IPS-18c (cell line): ENCODE data around the gene MORN1.

Source experiments
- H3K4me3 ChIP-seq: 2 replicates; pipeline ENCODE4 v1.7.0; 2013; ENCODE audit warnings: low read depth, mild to moderate bottlenecking, low read length, moderate library complexity; ENCODE audit not compliant: insufficient read depth
- H3K9me3 ChIP-seq: one replicate; pipeline ENCODE4 v1.6.1; 2013; ENCODE audit warnings: mild to moderate bottlenecking, low read length, moderate library complexity; ENCODE audit not compliant: control insufficient read depth, insufficient read depth

The MORN1 gene

DNA sequence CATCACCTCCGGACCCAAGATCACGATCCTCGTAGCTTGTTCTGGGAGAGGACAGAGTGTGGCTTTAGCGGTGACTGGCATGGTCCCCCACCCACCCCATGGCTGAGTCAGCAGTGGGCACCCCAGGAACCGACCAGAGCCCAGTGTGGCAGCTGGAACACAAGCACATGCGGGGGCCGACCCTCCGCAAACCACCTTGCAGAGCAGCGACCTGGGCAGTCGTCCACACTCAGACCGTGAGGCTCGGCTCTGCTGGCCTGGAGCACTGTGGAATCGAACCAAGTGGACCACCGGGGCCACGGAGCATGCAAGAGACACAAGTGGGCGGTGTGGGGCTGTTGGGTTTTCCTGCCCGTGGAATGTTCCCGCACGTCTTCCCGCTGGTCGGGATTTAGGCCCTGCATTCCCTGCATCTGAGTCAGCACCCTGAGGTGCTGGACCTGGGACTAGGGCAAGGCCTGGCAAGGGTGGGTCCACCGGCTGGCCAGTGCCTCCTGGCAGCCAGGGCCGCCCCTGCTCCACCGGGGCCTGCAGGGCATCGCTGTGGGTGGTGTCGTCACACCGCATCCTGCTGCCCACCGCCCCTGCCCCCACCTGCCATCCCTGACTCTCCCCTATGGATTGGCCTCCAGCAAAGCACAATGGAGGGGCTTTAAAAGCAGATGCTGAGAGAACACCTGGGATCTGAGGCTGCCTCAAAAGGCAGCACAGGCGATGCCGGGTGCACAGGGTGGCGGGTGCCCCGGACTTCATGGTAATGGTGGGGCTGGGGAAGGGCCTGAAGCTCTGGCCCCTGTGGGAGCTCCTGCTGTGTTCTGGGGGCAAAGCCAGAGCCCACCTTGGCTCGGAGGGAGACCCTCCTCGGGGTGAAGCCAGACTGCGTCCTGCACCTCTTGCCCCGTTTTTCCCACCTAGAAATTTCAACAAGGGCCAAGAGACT, 18.5 kb downstream of the MORN1 start:
- no peak overlapping the region for H3K4me3 ChIP-seq
- H3K9me3 ChIP-seq, result peaks cover 4% of the 10 kb centered on the region

DNA sequence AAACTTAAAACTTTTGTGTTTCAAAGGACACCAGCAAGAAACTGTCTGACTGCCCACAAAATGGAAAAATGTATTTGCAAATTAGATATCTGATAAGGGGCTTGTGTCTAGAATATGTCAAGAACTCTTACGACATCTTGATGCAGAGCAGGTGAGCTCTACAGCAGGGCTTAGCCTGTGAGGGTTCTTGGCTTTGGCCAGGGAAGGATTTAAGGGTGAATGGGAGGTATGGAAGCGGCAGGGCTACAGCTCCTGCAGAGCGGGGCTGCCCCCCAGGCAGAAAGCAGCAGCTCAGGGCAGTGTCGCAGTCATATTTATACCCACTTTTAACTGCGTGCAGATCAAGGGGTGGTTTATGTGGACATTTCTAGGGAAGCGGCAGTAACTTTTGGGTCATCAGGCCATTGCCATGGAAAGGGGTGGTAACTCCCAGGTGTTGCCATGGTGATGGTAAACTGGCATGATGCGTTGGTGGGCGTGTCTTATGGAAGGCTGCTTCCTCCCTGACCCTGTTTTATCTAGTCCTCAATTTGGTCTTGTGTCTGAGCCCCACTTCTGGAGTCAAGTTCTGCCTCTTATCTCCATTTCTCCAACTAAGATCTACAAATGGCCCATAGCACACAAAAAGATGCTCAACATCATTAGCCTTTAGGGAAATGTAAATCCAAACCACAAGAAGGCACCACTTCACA, 23.2 kb downstream of the MORN1 start:
- peaks cover 4% of the 10 kb centered on the region for H3K9me3 ChIP-seq
- no peak overlapping the region for H3K4me3 ChIP-seq

DNA sequence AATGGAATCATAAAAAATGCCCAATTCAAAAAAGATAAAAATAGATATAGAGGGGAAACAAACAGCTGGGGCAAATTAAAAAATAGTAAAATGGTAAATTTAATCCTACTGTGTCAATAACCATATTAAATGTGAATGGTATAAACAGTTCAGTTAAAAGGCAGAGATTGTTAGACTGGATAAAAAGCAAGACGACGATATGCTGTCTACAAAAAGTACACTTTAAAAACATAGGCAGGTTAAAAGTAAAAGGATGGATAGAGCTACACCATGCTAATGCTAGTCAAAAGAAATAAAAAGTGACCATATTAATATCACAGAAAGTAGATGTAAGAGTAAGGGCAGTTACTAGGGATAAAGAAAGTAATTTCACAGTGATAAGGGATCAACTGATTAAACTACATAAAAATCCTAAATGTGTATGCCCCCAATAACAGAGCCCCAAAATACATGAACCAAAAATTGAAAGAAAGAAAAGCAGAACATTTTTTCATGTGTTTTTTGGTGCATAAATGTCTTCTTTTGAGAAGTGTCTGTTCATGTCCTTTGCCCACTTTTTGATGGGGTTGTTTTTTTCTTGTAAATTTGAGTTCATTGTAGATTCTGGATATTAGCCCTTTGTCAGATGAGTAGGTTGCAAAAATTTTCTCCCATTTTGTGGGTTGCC, 27.4 kb downstream of the MORN1 start:
- no peak overlapping the region for H3K4me3 ChIP-seq
- peaks cover 4% of the 10 kb centered on the region for H3K9me3 ChIP-seq

DNA sequence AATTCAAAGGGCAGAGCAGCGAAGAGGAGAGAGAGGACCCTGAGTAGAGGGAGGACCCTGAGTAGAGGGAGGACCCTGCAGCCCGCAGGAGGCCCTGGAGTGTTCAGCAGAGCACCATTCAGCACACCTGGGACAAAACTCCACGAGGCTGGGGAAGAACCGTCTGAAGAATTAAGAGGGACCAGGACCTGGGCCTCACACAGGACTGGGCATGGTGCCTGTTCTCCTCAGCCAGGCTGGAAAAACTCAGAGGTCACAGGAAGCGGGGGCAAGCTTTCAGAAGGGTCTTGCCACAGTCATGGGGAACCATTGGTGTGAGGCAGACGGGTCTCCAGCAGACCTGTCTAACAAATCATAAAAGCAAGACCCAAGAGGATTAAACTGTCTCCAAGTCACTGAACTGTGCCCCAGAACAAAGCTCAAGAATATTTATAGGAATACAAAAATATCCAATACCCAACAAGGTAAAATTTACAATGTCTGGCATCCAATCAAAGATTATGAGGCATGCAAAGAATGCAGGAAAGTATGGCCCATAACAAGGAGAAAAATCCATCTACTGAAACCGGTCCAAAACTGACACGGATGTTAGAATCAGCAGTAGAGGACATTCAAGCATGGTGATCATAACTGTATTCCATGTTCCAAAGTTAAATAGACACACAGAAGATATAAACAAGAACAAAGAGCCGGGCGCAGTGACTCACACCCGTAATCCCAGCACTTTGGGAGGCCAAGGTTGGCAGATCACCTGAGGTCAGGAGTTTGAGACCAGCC, 30.6 kb downstream of the MORN1 start:
- H3K4me3 ChIP-seq, result no peak overlapping the region
- H3K9me3 ChIP-seq, result no peaks in the 10 kb centered on the region

DNA sequence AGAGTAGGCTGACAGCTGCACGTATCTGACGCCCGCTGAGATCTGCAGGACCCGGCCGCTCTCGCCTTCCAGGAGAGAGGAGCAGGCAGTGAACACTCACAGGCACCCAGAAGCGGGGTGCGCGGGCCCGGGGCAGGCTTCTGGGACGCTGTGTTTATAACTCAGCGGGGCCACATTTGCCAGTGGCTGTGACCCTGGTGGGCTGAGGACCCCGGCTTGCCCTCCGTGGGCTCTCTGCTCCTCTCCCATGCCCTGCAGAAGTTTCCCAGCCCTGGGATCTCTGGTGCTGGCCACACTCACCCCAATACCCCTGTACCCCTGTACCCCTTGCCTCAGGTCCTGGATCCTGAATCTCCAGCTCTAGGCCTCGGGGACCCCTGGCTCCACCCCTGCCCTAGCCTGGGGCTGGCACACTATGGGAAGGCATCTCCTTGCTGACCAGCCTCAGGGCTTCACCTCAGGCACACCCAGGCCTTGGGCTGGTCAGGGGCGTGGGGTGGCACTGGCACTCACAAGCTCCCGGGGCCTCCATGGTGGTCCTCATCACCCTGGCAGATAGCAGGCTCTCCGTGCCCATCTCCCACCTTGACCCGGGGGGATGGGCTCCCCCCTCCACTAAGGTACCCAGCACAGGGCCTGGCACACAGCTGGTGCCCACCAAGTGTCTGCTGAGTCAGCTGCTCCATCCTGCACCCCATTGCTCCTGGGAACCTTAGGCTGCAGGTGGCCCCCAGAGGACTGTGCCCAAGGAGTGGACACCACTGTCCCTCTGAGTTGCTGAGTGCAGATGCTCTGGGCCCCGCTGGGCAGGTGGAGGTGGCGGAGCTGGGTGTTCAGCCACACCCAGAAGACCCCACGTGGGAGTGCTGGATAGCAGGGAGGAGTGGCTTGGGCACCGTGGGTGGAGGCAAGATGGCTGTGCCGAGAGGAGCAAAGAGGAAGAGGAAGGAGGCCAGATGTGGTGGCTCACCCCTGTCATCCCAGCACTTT, 32.4 kb downstream of the MORN1 start:
- Histone ChIP-seq H3K9me3 (no peaks in the 10 kb centered on the region), H3K4me3 (no peak overlapping the region)

GRCh38 chr1:2358072-2358471, 33.3 kb downstream of the MORN1 start:
- Histone ChIP-seq H3K4me3 (no peak overlapping the region), H3K9me3 (no peaks in the 10 kb centered on the region)

DNA sequence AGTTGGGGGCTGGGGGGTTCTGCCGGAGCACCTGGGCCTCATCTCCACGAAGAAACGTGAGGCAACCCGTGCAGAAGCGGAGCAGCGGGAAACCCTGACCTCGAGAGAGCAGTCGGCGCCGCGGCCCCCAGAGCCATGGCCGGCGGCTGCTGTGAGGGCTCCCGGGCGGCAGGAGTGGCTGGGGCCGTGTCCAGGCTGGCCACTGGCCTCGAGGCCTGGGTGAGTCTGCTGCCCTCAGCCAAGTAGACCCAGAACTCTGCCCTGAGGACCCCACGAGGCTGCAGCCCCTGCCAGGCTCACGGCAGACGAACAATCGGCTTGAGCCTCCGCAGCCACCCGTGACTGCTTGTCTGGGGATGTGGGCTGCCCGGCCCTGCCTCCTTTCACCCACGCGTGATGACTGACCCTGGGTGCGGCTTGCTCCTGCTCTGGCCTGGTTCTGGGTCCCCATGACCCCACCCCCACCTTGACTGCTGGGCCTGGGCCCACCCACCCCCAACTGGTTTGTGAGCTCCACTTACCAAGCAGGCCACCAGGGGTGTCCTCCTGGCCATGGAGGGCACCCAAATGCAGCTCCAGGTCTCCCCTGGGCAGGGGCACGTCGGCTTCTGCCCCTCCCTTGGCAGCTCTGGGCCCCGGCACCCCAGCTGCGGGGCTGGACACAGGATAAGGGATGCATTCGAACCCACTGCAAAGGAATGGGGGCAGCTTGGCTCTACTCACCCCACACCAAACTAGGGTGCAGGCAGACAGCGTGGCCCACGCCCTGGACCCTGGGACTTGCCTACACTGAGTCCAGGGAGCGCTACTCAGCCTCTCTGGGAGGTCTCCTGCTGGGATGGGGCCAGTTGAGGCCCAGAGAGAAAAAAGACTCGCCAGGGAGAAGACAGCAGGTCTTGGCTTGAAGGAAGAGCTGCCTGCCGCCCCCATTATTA, 34.2 kb downstream of the MORN1 start:
- no peaks in the 10 kb centered on the region for H3K9me3 ChIP-seq
- H3K4me3 ChIP-seq, result no peak overlapping the region

- Histone ChIP-seq H3K4me3 (no peak overlapping the region), H3K9me3 (no peaks in the 10 kb centered on the region)
Measured at GRCh38 chr1:2356401-2356800, 35.0 kb downstream of the MORN1 start.

DNA sequence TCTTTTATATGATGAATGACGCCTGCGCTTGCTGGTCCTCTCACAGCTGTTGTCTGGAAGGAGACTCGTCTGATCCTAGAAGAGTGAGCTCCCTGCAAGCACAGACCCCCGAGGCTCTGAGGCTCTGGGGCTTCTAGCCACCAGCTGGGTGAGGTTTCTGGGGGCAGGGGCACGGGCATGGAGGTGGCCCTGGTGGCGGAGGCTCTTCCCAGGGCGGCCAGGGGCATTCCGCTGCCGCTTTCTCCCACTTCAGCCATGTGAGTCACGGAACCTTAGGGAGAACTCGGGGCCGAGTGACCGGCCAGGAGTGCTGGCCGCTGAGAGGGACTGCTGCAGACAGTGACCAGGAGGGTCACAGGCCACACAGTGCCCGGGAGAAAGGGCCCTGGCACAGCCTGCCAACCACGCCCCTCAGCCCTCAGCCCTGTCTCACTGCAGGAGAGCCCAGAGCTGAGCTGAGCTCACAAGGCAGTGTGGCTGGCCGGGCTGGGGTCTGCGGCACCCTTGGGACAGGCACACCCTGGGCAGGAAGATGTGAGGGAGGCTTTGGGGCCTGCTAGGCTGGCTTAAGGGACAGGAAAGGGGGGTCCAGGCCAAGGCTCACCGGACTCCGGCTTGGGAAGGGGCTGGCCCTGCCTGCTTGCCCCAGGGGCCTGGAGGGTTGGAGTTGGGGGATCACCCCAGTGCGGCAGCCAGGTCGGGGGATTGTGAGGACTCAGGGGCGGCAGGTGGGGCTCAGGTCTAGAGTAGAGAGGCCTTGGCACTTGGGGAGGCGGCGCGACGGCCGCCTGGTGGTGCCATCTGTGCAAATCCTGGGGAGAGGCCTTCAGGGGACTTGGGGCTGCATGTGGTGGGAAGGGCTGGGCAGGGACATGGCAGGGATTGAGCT, 35.7 kb downstream of the MORN1 start:
- no peaks in the 10 kb centered on the region for H3K9me3 ChIP-seq
- H3K4me3 ChIP-seq, result no peak overlapping the region

DNA sequence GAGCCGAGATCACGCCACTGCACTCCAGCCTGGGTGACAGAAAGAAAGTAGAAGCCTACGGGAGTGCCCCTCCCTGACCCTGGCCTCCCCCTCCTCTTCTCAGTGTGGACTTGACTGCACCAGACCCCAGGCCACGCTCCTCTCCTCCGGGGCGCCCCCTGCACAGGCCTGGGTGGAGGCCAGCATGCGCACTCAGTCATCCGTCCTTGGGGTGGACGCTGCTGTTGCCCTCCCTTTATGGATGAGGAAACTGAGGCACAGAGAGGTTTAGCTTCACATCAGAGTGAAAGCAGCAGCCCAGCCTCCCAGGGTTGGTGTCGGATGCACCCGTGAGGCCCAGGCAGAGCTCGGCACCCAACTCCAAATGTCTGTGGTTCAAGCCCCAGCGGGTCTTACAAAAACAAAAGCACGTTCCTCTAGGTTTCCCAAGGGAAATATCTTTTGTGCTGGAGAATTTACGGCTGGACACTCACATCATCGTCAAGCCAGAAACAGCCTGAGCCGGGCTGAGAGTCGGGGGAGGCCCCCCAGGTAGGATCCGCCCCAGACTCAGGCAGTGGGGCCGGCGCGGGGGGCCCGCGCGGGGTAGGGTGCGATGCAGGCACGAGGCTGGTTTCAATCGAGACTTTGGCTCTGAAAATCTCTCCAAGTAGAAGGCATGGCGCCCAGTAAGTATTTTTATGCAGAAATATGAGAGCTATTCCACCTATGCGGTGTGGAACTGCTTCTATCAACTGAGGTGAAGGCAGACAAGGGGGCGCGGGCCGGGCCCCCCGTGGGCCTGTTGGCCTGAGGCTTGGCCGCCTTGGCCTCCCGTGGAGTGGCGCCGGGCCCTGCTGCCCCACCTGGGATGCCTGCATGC, 36.6 kb downstream of the MORN1 start:
- no peak overlapping the region for H3K4me3 ChIP-seq

GRCh38 chr1:2353551-2354438, 37.6 kb downstream of the MORN1 start:
- H3K9me3 ChIP-seq, result no peaks in the 10 kb centered on the region
- H3K4me3 ChIP-seq, result no peak overlapping the region

More for the DNA sequence above, 36.6 kb downstream of the MORN1 start:
- H3K9me3 ChIP-seq, result no peaks in the 10 kb centered on the region

DNA sequence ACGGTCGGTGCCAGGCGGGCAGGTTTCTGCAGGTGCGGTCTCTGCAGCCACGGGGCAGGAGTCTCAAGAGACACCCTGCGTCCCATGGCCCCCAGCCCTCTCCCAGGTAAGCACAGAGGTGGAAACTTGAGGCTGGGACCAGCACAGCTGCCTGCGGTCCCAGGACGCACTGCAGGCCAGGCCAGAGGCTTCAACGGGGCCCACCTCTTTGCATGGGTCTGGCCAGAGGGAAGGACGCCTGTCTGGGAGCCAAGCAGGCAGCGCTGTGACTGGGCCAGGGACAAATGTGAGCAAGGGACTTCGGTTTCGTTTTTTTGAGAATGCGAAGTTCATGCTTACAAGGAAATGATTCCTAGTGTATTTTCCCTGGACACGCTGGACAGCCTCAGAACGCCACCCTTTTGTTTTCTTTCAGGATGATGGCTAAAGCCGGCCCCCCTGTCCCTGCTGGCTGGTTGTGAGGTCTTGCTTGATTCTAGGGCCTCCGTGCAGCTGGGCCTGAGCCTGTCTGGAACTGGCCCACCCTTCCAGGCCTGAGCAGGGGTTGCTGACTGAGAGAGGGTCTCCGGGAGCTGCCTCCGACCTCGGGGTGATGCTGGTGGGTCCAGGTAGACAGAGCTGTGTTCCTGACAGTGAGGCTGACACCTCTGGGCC, 38.3 kb downstream of the MORN1 start:
- no peaks in the 10 kb centered on the region for H3K9me3 ChIP-seq
- H3K4me3 ChIP-seq, result no peak overlapping the region
